Spleen (tissue), 7 donors: Measurements from ENCODE around the gene FHIT.

Experiments
- POLR2A ChIP-seq, 3 donors: fragments of 450-650 bp; IDR thresholded peaks; one replicate each; pipeline ENCODE4 v1.5.1; 2017; ENCODE audit warnings: antibody characterized with exemption in 3 of 3, mild to moderate bottlenecking in 1 of 3
- TF ChIP-seq, protein P1 (sequence below), 11 experiments: fragments of 200-600 bp in 7 of 11; fragments of 450-650 bp in 4 of 11; sonication (generic) in 4 of 11; IDR thresholded peaks in 8 of 11; conservative IDR thresholded peaks in 3 of 11; 1 replicate in 7 of 11; 2 replicates in 4 of 11; pipeline versions ENCODE4 v1.4.0 to v1.8.0; 2016 to 2021; ENCODE audit warnings: antibody characterized with exemption in 11 of 11, inconsistent platforms in 4 of 11, mild to moderate bottlenecking in 1 of 11
- donor health status: DM: no; HTN: no; CAD: no; lungs with moderate emphysema.
- donor health status: DM: no; HTN: no; CAD: no.
- donor health status: DM: no; HTN: no; CAD: no.

DNA sequence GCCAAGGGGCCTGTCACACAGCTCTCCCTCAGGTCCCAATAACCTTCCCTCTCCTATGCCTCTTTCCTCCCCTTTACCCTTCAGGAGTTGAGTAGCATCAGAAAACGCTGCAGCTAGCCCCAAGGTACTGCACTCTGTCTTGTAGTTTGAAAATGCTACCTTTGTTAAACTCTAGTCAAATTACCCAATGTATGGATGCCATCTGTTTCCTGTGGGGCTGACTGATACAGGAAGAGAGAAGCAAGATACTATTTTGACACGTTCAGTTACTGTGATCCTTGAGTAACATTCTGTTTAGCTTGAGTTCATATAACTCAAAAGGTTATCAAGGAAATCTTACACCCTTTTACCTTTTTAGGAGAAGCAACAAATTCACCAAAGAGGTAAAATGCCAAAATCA lies 493.1 kb downstream of the FHIT start:
- TF ChIP-seq, protein P1, sequence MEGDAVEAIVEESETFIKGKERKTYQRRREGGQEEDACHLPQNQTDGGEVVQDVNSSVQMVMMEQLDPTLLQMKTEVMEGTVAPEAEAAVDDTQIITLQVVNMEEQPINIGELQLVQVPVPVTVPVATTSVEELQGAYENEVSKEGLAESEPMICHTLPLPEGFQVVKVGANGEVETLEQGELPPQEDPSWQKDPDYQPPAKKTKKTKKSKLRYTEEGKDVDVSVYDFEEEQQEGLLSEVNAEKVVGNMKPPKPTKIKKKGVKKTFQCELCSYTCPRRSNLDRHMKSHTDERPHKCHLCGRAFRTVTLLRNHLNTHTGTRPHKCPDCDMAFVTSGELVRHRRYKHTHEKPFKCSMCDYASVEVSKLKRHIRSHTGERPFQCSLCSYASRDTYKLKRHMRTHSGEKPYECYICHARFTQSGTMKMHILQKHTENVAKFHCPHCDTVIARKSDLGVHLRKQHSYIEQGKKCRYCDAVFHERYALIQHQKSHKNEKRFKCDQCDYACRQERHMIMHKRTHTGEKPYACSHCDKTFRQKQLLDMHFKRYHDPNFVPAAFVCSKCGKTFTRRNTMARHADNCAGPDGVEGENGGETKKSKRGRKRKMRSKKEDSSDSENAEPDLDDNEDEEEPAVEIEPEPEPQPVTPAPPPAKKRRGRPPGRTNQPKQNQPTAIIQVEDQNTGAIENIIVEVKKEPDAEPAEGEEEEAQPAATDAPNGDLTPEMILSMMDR (IDR thresholded peaks at IDR 0.05 in 8 of 11, conservative IDR thresholded peaks at IDR 0.05 in 3 of 11), result no peak
- TF ChIP-seq POLR2A (IDR thresholded peaks at IDR 0.05), result no peak
